AG04450 (cell line): ENCODE data around the gene VWA5B1. TPM values are rescaled to one million over a fixed set of nuclear protein-coding genes. Genes with fewer than 3 reads are reported as not detected.

Experiments
- CTCF ChIA-PET: fragments of 300-600, 350-600 bp; formaldehyde crosslinking; extraction: SDS; loops from one replicate; lab custom pipeline; 2022; ENCODE audit warnings: antibody characterized with exemption, inconsistent platforms; lab: Charles Lee
- POLR2A ChIA-PET: fragments of 350-600 bp; formaldehyde crosslinking; extraction: SDS; loops from one replicate; lab custom pipeline; 2021; ENCODE audit warnings: antibody characterized with exemption, inconsistent platforms; lab: Yijun Ruan, JAX
- DNase-seq: peaks from one replicate; pipeline ENCODE4 v3.0.0-alpha.2; 2011; ENCODE audit warnings: low read depth, low spot score
- H3K27ac ChIP-seq: one replicate; pipeline ENCODE4 v1.5.1; 2012; ENCODE audit warnings: low read depth, low read length, control low read depth
- H3K27me3 ChIP-seq: one replicate; pipeline ENCODE4 v1.6.0; 2012; ENCODE audit warnings: low read length; ENCODE audit not compliant: control insufficient read depth, insufficient read depth
- H3K4me3 ChIP-seq: 2 replicates; pipeline ENCODE4 v1.5.1; 2011; ENCODE audit warnings: mild to moderate bottlenecking, low read depth, low read length, control low read depth
- H3K9me3 ChIP-seq: 2 replicates; pipeline ENCODE4 v1.5.1; 2012; ENCODE audit warnings: low read length; ENCODE audit not compliant: control insufficient read depth, insufficient read depth
- polyA minus RNA-seq: library from RNA; depleted of rRNA, polyadenylated mRNA; stranded (reverse); fragments of >200 nt; gene quantifications from 2 replicates; pipeline ENCODE4 v1.2.3, GENCODE V29; 2011; rRNA and poly(A)+ RNA removed
- polyA plus RNA-seq: library from polyadenylated mRNA; depleted of rRNA; stranded (reverse); fragments of >200 nt; gene quantifications from 2 replicates; pipeline ENCODE4 v1.2.3, GENCODE V29; 2011; rRNA removed
- TF ChIP-seq, protein P1 (sequence below): IDR thresholded peaks from 2 replicates; pipeline ENCODE4 v1.5.1; 2011; ENCODE audit warnings: low read depth, low read length, control low read depth, inconsistent platforms

The VWA5B1 gene, protein sequence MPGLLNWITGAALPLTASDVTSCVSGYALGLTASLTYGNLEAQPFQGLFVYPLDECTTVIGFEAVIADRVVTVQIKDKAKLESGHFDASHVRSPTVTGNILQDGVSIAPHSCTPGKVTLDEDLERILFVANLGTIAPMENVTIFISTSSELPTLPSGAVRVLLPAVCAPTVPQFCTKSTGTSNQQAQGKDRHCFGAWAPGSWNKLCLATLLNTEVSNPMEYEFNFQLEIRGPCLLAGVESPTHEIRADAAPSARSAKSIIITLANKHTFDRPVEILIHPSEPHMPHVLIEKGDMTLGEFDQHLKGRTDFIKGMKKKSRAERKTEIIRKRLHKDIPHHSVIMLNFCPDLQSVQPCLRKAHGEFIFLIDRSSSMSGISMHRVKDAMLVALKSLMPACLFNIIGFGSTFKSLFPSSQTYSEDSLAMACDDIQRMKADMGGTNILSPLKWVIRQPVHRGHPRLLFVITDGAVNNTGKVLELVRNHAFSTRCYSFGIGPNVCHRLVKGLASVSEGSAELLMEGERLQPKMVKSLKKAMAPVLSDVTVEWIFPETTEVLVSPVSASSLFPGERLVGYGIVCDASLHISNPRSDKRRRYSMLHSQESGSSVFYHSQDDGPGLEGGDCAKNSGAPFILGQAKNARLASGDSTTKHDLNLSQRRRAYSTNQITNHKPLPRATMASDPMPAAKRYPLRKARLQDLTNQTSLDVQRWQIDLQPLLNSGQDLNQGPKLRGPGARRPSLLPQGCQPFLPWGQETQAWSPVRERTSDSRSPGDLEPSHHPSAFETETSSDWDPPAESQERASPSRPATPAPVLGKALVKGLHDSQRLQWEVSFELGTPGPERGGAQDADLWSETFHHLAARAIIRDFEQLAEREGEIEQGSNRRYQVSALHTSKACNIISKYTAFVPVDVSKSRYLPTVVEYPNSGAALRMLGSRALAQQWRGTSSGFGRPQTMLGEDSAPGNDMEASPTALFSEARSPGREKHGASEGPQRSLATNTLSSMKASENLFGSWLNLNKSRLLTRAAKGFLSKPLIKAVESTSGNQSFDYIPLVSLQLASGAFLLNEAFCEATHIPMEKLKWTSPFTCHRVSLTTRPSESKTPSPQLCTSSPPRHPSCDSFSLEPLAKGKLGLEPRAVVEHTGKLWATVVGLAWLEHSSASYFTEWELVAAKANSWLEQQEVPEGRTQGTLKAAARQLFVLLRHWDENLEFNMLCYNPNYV
- polyA plus RNA-seq: not detected in 2 replicates
- polyA minus RNA-seq: not detected in 2 replicates

DNA sequence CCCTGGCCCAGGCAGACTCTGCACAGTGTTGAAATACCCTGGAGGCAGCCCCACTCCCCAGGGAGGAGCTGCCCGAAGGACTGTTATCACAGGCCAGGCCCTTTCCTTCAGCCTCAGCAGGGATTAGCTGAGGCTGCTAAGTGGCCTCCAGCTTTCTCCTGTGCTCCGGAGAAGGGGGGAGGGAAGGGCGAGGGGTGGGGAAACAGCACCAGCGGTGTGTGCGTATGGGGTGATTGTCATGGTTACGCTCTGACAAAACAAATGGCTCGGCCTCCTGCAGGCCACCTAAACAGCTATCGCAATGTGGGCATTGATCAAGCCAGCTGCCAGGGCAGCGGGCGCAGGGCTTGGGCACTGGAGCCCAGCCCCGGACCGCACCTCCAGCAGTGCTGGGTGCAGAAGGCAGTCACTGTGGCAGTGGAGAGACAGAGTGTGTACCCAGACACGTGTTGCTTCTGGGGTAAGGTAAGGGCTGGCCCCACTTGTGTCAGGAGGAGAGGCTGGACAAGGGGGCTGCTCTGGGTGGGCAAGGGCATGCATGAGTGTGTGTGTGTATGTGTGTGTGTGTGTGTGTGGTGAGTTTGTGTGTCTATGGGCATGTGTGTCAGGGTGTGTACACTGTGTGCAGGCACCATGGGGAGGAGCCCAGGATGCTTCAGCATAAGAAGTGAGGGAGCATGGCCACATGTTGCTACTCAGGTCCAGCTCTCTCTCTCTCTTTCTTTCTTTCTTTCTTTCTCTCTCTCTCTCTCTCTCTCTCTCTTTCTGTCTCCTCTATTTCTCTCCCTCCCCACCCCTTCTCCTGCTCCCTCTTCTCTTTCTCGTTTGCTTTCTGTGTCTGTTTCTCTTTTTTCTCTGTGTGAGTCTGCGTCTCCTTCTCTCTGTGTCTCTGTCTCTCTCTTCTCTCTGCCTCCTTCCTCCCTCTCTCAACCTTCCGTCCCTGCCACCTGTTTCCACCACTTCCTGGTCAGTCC is at the start of gene VWA5B1:
Gene VWA5B1 (plus strand): TSS at position 252 of the 974 bp plus-strand sequence. CDS start 19,727 bp downstream, outside the sequence.
- H3K27me3 ChIP-seq: peaks cover 52% of the 10 kb centered on the region
- no peak within 1 kb of the TSS for H3K27ac ChIP-seq
- no peak within 1 kb of the TSS for H3K4me3 ChIP-seq
- no peak for DNase-seq
- H3K9me3 ChIP-seq: no peaks in the 10 kb centered on the region; the same call in 1 of the 2 replicates
- TF ChIP-seq, protein P1, sequence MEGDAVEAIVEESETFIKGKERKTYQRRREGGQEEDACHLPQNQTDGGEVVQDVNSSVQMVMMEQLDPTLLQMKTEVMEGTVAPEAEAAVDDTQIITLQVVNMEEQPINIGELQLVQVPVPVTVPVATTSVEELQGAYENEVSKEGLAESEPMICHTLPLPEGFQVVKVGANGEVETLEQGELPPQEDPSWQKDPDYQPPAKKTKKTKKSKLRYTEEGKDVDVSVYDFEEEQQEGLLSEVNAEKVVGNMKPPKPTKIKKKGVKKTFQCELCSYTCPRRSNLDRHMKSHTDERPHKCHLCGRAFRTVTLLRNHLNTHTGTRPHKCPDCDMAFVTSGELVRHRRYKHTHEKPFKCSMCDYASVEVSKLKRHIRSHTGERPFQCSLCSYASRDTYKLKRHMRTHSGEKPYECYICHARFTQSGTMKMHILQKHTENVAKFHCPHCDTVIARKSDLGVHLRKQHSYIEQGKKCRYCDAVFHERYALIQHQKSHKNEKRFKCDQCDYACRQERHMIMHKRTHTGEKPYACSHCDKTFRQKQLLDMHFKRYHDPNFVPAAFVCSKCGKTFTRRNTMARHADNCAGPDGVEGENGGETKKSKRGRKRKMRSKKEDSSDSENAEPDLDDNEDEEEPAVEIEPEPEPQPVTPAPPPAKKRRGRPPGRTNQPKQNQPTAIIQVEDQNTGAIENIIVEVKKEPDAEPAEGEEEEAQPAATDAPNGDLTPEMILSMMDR: no peak
- POLR2A ChIA-PET: no interaction called here
- CTCF ChIA-PET: no interaction called here

GRCh38 chr1:20242890-20243479 is 47.7 kb upstream of the VWA5B1 start:
- TF ChIP-seq, protein P1: no peak
- no peak overlapping the region for H3K4me3 ChIP-seq
- POLR2A ChIA-PET: no interaction called here
- H3K27ac ChIP-seq: no peak overlapping the region
- DNase-seq: no peak
- CTCF ChIA-PET: interaction anchor here (1.6 to 2.0 kb wide), 2 partner anchors 9 to 30 kb away, joined by 6 to 9 read pairs; no protein-coding TSS in a partner anchor
- no peaks in the 10 kb centered on the region; the same call in 1 of the 2 replicates for H3K9me3 ChIP-seq
- H3K27me3 ChIP-seq: peaks cover 20% of the 10 kb centered on the region

DNA sequence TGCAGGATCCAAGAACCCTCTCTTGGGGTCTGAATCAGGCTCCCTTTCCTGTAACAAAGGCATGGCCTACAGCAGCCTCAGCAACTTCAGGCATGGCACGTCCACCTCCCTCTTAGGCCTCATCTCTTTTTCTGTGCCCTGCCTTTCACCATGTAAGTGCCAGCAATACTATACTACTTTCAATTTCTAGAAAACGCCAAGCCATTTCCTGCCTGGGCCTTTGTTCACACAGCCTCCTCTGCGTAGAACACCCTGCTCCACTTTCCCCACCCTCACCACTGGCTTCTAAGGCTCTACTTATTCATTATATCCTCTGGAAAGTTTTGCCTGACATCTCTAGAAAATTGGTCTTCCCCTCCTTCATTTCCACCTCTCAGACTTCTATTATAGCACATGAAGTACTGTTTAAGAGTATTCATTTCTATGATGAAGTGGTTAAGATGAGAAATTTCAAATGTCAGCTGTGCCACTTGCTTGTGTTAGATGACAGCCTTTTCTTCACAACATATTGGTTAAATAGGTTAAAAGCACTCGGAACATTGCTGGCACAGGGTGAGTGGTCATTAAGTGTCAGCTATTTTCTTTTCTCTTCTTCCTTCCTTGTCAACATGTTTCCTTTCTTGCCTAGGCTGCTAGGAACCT is 41.6 kb upstream of the VWA5B1 start:
- ChIA-PET POLR2A (no interaction called here), CTCF (no interaction called here)
- H3K4me3 ChIP-seq: no peak overlapping the region
- H3K27me3 ChIP-seq: peaks cover 9% of the 10 kb centered on the region
- no peaks in the 10 kb centered on the region for H3K9me3 ChIP-seq
- TF ChIP-seq, protein P1: no peak
- DNase-seq: no peak
- no peak overlapping the region for H3K27ac ChIP-seq
